ENCODE results near the gene VTI1A. TPM values are rescaled to one million over a fixed set of nuclear protein-coding genes. Genes with fewer than 3 reads are reported as not detected.
A peak's percentile ranks its signal among the peaks of the same experiment; 100 is the strongest.

The VTI1A gene
- total RNA-seq, 1 experiment from 2014 or later, result 18.1 TPM

DNA sequence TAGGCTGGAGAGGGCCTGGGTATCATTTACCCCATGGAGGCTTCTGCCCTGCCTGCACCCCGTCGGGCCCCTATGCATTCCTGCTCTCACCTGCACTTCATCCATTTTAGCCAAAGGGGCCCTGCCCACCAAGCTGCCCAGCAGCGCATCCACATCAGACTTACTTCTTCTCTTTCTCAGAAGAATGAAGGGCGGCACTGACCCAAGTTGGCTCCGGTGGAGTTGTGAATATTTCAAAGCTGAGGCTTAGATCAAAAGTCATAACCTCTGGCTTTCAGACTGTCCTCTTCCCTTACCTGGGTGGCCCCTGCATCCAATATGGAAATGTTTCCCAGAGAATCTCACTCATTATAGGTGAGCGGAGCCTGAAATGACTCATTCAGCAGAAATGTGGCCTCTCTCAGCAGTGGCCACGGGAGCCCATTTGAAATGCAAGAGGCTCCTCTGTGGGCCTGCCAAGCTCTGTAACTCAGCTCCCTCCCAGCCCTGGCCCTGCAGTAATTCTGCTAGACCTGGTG lies 385.4 kb downstream of the VTI1A start:
- TF ChIP-seq EZH2 (IDR thresholded peaks at IDR 0.05; ENCODE audit: low read depth), result no peak
- TF ChIP-seq, protein P1, sequence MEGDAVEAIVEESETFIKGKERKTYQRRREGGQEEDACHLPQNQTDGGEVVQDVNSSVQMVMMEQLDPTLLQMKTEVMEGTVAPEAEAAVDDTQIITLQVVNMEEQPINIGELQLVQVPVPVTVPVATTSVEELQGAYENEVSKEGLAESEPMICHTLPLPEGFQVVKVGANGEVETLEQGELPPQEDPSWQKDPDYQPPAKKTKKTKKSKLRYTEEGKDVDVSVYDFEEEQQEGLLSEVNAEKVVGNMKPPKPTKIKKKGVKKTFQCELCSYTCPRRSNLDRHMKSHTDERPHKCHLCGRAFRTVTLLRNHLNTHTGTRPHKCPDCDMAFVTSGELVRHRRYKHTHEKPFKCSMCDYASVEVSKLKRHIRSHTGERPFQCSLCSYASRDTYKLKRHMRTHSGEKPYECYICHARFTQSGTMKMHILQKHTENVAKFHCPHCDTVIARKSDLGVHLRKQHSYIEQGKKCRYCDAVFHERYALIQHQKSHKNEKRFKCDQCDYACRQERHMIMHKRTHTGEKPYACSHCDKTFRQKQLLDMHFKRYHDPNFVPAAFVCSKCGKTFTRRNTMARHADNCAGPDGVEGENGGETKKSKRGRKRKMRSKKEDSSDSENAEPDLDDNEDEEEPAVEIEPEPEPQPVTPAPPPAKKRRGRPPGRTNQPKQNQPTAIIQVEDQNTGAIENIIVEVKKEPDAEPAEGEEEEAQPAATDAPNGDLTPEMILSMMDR (conservative IDR thresholded peaks at IDR 0.05), result no peak
- H3K4me3 ChIP-seq, result no peak overlapping the region
- no TSS peak for BruUV-seq (replicated peaks)
- H3K4me2 ChIP-seq, result no peak overlapping the region
- no peaks in the 10 kb centered on the region for H3K36me3 ChIP-seq (ENCODE audit: low read depth)
- no peak overlapping the region for H3K27ac ChIP-seq
- ChIA-PET POLR2A (ENCODE audit: unreplicated experiment) (no interaction called here), CTCF (no interaction called here)
- no peaks in the 10 kb centered on the region for H3K79me2 ChIP-seq (ENCODE audit: low read depth)
- intact Hi-C loops (cut with micrococcal nuclease; ENCODE audit: unreplicated experiment), result no loop called here
- no peaks in the 10 kb centered on the region for H3K27me3 ChIP-seq (ENCODE audit: insufficient read depth, low read depth)
- H3K4me1 ChIP-seq (replicated peaks; ENCODE audit: insufficient read depth), result 0 out of 2 replicates have a peak, but pooled peaks cover 5% of the 10 kb centered on the region
- peak in 1 of 2 experiments; percentile 43 for DNase-seq
- H4K20me1 ChIP-seq (ENCODE audit: insufficient read depth), result no peaks in the 10 kb centered on the region
- H3K9me3 ChIP-seq (ENCODE audit: insufficient read depth, low read depth), result no peaks in the 10 kb centered on the region
- H2AFZ ChIP-seq, result no peak overlapping the region
- no peaks in the 10 kb centered on the region for H3K9me2 ChIP-seq (ENCODE audit: insufficient read depth)
- H3F3A ChIP-seq (ENCODE audit: insufficient read depth, low read depth), result no peaks in the 10 kb centered on the region

DNA sequence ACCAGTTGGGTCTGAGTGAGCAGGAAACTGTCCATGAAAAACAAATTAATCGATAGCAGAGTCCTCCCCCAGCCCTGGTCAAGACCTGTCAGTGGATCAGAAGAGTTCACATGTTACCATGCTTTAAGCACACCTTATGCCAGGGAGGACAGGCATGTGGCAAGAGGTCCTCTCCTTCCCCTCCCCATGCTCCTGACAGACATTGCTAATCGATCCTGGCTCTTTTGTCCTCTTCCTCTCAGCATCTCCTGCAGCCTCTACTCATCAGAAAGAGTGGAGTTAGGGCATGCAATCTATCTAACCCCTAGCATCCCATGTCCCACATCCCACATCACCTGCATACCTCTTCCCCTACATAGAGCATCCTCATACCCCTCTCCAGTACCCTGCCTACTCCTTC lies 385.9 kb downstream of the VTI1A start:
- TF ChIP-seq, protein P1 (conservative IDR thresholded peaks at IDR 0.05), result no peak
- TF ChIP-seq EZH2 (IDR thresholded peaks at IDR 0.05; ENCODE audit: low read depth), result no peak
- H3F3A ChIP-seq (ENCODE audit: insufficient read depth, low read depth), result no peaks in the 10 kb centered on the region
- intact Hi-C loops (cut with micrococcal nuclease; ENCODE audit: unreplicated experiment), result no loop called here
- no peak overlapping the region for H3K4me2 ChIP-seq
- no peak for DNase-seq
- H2AFZ ChIP-seq, result no peak overlapping the region
- POLR2A ChIA-PET (ENCODE audit: unreplicated experiment), result no interaction called here
- H3K4me3 ChIP-seq, result no peak overlapping the region
- H4K20me1 ChIP-seq (ENCODE audit: insufficient read depth), result no peaks in the 10 kb centered on the region
- H3K4me1 ChIP-seq (replicated peaks; ENCODE audit: insufficient read depth), result 0 out of 2 replicates have a peak, but pooled peaks cover under 1% of the 10 kb centered on the region
- no peaks in the 10 kb centered on the region for H3K27me3 ChIP-seq (ENCODE audit: insufficient read depth, low read depth)
- no TSS peak for BruUV-seq (replicated peaks)
- H3K9me2 ChIP-seq (ENCODE audit: insufficient read depth), result no peaks in the 10 kb centered on the region
- H3K27ac ChIP-seq, result no peak overlapping the region
- H3K36me3 ChIP-seq (ENCODE audit: low read depth), result no peaks in the 10 kb centered on the region
- CTCF ChIA-PET, result no interaction called here
- H3K79me2 ChIP-seq (ENCODE audit: low read depth), result no peaks in the 10 kb centered on the region
- no peaks in the 10 kb centered on the region for H3K9me3 ChIP-seq (ENCODE audit: insufficient read depth, low read depth)

DNA sequence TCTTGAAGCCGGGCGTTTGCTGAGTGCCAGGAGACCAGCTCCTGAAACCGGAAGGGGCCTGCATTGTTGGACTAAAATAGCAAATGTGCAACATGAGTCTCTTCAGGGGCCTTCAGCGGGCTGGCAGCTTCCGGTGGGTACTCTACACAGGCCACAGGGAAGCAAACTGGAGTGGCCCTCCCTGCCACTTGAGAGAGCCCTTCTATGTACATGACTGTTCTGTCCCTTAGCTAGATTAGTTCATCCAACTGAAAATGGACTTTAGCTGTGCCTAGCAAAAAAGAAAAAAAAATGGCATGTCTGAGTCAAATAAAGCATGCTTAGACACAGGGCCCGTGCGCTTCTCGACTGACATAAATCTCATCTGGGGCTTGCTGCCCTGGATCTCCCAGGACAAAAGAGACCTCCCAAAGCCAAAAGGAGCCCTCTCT lies 387.8 kb downstream of the VTI1A start:
- no peaks in the 10 kb centered on the region for H3K4me1 ChIP-seq (replicated peaks; ENCODE audit: insufficient read depth)
- no peak overlapping the region for H2AFZ ChIP-seq
- no peak for DNase-seq
- H3K4me2 ChIP-seq, result no peak overlapping the region
- no peaks in the 10 kb centered on the region for H3K9me2 ChIP-seq (ENCODE audit: insufficient read depth)
- H3K9me3 ChIP-seq (ENCODE audit: insufficient read depth, low read depth), result no peaks in the 10 kb centered on the region
- H3K4me3 ChIP-seq, result no peak overlapping the region
- no peaks in the 10 kb centered on the region for H3K27me3 ChIP-seq (ENCODE audit: insufficient read depth, low read depth)
- ChIA-PET CTCF (no interaction called here), POLR2A (ENCODE audit: unreplicated experiment) (interaction anchor here (0.6 kb wide), 1 partner anchor 238 kb away, joined by 3 read pairs; no protein-coding TSS in a partner anchor)
- H4K20me1 ChIP-seq (ENCODE audit: insufficient read depth), result no peaks in the 10 kb centered on the region
- H3K27ac ChIP-seq, result no peak overlapping the region
- H3K79me2 ChIP-seq (ENCODE audit: low read depth), result no peaks in the 10 kb centered on the region
- BruUV-seq (replicated peaks), result no TSS peak
- intact Hi-C loops (cut with micrococcal nuclease; ENCODE audit: unreplicated experiment), result no loop called here
- no peaks in the 10 kb centered on the region for H3F3A ChIP-seq (ENCODE audit: insufficient read depth, low read depth)
- H3K36me3 ChIP-seq (ENCODE audit: low read depth), result no peaks in the 10 kb centered on the region
- no peak for TF ChIP-seq EZH2 (IDR thresholded peaks at IDR 0.05; ENCODE audit: low read depth)
- TF ChIP-seq, protein P1 (conservative IDR thresholded peaks at IDR 0.05), result no peak
